Endothelial cell (in vitro differentiated cells): Measurements from ENCODE around the gene SLC25A45. TPM values are rescaled to one million over a fixed set of nuclear protein-coding genes. Genes with fewer than 3 reads are reported as not detected.

Experiments
- DNase-seq: peaks from one replicate; pipeline ENCODE4 v3.0.0; 2021; ENCODE audit warnings: low spot score
- H3K27ac Mint-ChIP-seq: one replicate; pipeline ENCODE4 v1.8.0; 2021; ENCODE audit warnings: mixed read lengths, inconsistent platforms; ENCODE audit not compliant: unreplicated experiment
- H3K27me3 Mint-ChIP-seq: one replicate; pipeline ENCODE4 v1.8.0; 2021; ENCODE audit warnings: mild to moderate bottlenecking, moderate library complexity, mixed read lengths, inconsistent platforms; ENCODE audit not compliant: unreplicated experiment
- H3K36me3 Mint-ChIP-seq: one replicate; pipeline ENCODE4 v1.8.0; 2021; ENCODE audit warnings: mild to moderate bottlenecking, low read depth, mixed read lengths, inconsistent platforms; ENCODE audit not compliant: unreplicated experiment
- H3K4me1 Mint-ChIP-seq: one replicate; pipeline ENCODE4 v1.8.0; 2021; ENCODE audit warnings: mild to moderate bottlenecking, mixed read lengths, inconsistent platforms; ENCODE audit not compliant: unreplicated experiment
- H3K4me3 Mint-ChIP-seq: one replicate; pipeline ENCODE4 v1.8.0; 2021; ENCODE audit warnings: mild to moderate bottlenecking, mixed read lengths, inconsistent platforms; ENCODE audit not compliant: unreplicated experiment
- H3K9me3 Mint-ChIP-seq: one replicate; pipeline ENCODE4 v1.8.0; 2021; ENCODE audit warnings: mixed read lengths, inconsistent platforms; ENCODE audit not compliant: unreplicated experiment
- CTCF ChIP-seq: fragments of 200-600 bp; sonication (generic); IDR thresholded peaks from one replicate; pipeline ENCODE4 v1.5.0; 2021; ENCODE audit warnings: antibody characterized with exemption; ENCODE audit not compliant: unreplicated experiment
- total RNA-seq: library from RNA; stranded (reverse); fragmentation: NEBNext Ultra II Directional; extraction: Animal tissue kit (Norgen Biotek cat#: 25700); gene quantifications from one replicate; pipeline ENCODE4 v1.2.1, GENCODE V29; 2021; ENCODE audit not compliant: unreplicated experiment

Gene SLC25A45
- total RNA-seq, 1 donor from 2014 or later: 3.3 TPM

GRCh38 chr11:65353376-65353775 lies 29.1 kb downstream of the SLC25A45 start:
- no peaks in the 10 kb centered on the region for H3K9me3 Mint-ChIP-seq
- DNase-seq: no peak
- peaks cover 28% of the 10 kb centered on the region for H3K36me3 Mint-ChIP-seq
- peaks cover 20% of the 10 kb centered on the region for H3K4me1 Mint-ChIP-seq
- peaks cover 7% of the 10 kb centered on the region for H3K27me3 Mint-ChIP-seq
- H3K4me3 Mint-ChIP-seq: peak overlapping the region; percentile 87
- no peak for TF ChIP-seq CTCF
- peak overlapping the region; percentile 55 for H3K27ac Mint-ChIP-seq

- peaks cover 3% of the 10 kb centered on the region for H3K27me3 Mint-ChIP-seq
Observed at GRCh38 chr11:65352783-65353182, 29.7 kb downstream of the SLC25A45 start.

GRCh38 chr11:65351511-65351910 lies 30.9 kb downstream of the SLC25A45 start:
- H3K4me3 Mint-ChIP-seq: peak overlapping the region; percentile 52
- peaks cover 4% of the 10 kb centered on the region for H3K27me3 Mint-ChIP-seq
- H3K36me3 Mint-ChIP-seq: peaks cover 28% of the 10 kb centered on the region
- H3K27ac Mint-ChIP-seq: no peak overlapping the region
- peaks cover 6% of the 10 kb centered on the region for H3K4me1 Mint-ChIP-seq
- no peaks in the 10 kb centered on the region for H3K9me3 Mint-ChIP-seq
- DNase-seq: no peak
- TF ChIP-seq CTCF: no peak

More at GRCh38 chr11:65352783-65353182, 29.7 kb downstream of the SLC25A45 start:
- DNase-seq: no peak
- Mint-ChIP-seq H3K4me3 (no peak overlapping the region), H3K4me1 (peaks cover 18% of the 10 kb centered on the region), H3K9me3 (no peaks in the 10 kb centered on the region), H3K36me3 (peaks cover 25% of the 10 kb centered on the region), H3K27ac (no peak overlapping the region)
- no peak for TF ChIP-seq CTCF

GRCh38 chr11:65341856-65342255 lies 40.6 kb downstream of the SLC25A45 start:
- Mint-ChIP-seq H3K4me1 (peaks cover 8% of the 10 kb centered on the region), H3K9me3 (no peaks in the 10 kb centered on the region), H3K36me3 (peaks cover 46% of the 10 kb centered on the region), H3K4me3 (no peak overlapping the region), H3K27me3 (peaks cover 6% of the 10 kb centered on the region), H3K27ac (no peak overlapping the region)
- no peak for DNase-seq
- no peak for TF ChIP-seq CTCF

- no peak for DNase-seq
- Mint-ChIP-seq H3K4me1 (peaks cover 12% of the 10 kb centered on the region), H3K27me3 (peaks cover 4% of the 10 kb centered on the region), H3K4me3 (peak overlapping the region; percentile 21), H3K36me3 (peaks cover 36% of the 10 kb centered on the region), H3K9me3 (no peaks in the 10 kb centered on the region), H3K27ac (no peak overlapping the region)
- TF ChIP-seq CTCF: no peak
Observed at GRCh38 chr11:65340226-65340625, 42.2 kb downstream of the SLC25A45 start.
